NK-92 (cell line): Measurements from ENCODE around the gene GPR146.

Experiments used
- DNase-seq: peaks from one replicate; lab custom pipeline; 2025; ENCODE audit not compliant: unreplicated experiment; lab: John Stamatoyannopoulos, UW

The GPR146 gene

DNA sequence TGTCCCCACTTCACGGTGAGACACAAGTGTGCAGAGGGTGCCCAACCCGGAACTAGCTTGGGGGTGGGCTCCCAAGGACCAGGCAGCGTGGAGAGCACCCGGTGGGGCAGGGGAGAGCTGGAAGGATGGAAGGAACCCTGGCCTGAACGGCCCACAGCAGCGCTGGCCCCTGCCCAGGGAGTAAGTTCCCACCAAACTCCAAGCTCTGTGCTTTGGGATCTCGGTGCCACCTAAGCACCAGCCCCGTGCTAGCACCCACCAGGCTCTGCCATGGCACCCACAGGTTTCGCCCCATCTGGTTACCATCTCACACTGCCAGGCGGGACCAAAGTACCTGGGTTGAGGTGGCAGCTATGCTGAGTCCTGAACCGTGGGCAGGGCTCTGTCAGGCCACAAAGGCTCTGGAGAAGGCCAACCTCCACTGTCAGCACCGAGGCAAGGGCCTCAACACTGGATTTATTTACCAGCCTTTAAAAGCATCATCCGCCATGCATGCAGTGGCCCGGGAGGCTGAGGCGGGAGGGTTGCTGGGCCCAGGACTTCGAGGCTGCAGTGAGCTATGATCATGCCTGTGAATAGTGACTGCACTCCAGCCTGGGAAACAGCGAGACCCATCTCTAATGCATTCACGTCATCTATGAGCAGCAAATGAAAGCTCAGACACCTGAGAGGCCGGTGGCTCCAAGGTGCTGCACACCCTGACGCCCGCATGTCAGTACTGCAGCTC is 59.6 kb downstream of the GPR146 start:
- no peak for DNase-seq

DNA sequence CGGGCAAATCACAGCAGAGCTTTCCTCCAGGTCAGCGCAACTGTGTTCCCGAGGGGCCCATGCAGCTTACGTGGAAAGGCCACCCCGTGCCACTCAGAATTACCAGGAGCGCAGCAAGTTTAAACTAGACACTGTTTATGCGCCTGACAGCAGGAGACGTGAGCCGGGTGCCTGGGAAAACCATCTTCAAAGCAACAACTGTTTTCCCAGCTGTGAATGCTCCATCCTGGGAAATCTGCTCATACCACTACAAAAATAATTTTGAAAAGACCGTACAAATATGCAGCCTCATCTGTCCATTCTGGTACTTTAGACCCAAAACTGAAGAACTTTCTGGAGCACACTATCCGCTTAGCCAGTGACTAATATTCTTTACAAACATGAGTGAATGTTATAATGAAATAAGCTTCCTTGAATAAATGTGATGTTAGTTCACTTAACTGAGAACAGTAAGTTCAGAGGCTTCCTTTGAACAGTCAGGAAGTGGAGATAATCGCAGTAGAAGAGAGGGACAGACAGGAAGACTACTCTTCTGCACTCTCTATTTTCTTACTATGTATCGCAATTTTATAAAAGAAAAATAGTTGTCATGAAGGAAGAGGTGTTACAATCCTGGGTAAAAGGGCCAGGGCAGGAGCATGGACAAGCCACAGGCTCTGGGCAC is 60.3 kb downstream of the GPR146 start:
- DNase-seq, result no peak

DNA sequence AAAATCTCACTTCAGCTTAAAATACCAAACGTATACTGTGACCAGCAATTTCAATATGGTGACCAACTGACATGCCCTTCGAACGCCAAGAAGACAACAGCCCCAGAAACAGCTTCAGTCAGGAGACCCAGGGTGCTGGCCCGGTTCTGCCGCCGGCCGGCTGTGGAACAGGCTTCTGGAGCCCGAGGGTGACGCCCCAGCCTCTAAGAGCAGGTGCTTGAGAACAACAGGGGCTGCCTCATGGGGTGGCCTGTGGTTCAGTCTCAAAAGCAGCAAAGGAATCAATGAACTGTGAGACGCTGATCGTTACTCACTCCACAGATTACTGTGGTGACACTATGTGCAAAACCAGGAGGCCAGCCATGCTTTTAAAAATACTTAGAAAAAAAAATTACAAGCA is 60.8 kb downstream of the GPR146 start:
- no peak for DNase-seq

DNA sequence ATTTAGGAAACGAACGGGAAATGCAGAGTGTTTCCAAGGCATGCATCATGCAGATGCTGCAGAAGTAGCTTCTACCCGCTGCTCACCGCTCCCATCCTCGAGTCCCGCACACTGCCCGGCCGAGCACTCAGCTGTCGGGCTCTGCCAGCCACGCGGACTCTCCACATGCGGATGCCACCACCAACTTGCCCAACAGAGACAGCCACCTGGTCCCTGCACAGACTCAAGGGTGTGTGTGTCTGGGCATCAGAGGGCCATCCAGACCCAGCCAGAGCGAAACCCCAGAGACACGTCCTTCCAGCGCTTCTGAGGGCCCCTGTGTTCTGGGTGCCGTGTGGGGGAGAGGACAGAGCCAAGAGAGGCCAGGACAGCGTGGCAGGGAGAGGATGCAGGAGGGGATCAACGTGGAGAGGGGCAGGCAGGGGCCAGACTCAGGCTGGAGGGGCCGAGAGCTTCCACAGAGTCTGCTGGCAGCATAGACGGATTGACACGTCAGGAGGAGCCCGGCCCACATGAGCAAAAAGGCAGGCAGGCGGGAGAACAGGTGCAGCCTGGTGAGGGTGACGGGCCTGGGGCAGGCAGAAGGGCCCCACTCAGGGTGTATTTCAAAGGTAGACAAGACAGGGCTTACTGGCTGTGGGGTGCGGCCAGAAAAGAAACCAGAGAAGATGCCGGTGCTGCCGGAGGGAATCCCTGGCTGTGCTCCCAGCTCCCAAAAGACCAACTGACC is 61.9 kb downstream of the GPR146 start:
- no peak for DNase-seq

DNA sequence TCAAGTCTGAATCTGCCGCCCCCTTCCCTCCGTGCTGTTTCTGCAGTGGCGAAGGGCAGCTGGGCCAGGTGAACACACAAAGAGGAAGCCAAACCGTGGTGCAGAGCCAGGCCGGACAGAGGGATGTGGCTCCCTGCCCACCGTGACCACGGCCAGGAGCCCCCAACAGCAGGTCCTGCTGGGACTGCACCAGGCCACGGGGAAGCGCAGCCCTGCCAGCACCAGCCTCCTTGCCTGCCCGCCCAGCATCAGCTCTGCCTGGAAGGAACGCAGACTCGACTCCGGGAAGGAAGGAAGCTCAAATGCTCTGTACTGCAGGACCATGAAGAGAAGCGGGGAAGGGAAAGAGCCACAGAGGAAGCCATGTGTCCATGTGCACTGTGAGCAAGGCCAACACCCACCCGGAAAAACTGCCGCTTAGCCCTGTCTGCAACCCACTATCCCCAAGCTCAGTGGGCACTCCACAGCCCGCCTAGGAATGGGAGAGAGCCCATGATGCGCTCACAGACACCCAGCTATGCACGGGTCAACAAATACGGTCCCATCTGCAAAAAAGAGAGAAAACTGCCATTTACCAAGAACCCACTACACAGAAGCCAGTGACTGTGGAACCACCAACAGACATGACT is 62.6 kb downstream of the GPR146 start:
- DNase-seq, result no peak

DNA sequence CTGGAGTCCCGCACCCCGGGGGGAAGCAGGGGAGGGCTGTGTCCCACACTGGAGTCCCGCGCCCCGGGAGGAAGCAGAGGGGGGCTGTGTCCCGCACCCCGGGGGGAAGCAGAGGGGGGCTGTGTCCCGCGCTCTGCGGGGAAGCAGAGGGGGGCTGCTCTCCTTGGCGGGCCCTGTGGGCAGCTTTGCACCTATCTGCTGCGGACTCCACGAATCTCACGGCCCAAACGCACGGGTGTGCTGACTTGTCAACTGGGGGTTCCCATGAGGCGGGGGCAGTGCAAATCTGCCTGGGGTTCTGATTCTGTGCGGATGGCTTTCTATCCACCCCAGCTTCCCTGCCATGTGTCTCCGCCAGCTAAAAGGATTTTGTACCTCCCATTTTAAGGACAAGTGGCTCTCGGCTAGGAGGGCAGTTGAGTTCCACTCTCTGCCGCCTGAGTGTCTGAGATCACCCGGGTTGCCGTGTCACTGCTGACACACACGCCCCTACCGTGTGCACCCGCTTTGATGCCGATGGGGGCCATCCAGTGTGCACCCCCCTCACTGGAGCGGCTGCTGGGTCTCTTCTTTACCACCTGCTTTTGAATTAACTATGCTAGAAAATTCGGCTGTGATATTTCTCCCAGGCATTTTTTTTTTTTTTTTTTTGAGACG is 64.0 kb downstream of the GPR146 start:
- no peak for DNase-seq
